K562 (cell line): ENCODE data around the gene ESCO1.

ENCODE experiments used
- HDAC8 ChIP-seq: fragments of 450-650 bp; IDR thresholded peaks from 2 replicates; pipeline ENCODE4 v1.6.1; 2016; ENCODE audit warnings: mild to moderate bottlenecking, missing genetic modification characterization, moderate library complexity, missing compliant biosample characterization
- PCBP1 ChIP-seq: fragments of 200-400 bp; formaldehyde crosslinking; IDR thresholded peaks from 2 replicates; pipeline ENCODE4 v1.6.1; 2018; ENCODE audit warnings: mild to moderate bottlenecking, low read depth, low read length; ENCODE audit not compliant: poor library complexity, severe bottlenecking
- SP2 ChIP-seq: IDR thresholded peaks from 2 replicates; pipeline ENCODE4 v1.6.1; 2011; ENCODE audit warnings: mild to moderate bottlenecking, low read depth, low read length, moderate library complexity; ENCODE audit not compliant: poor library complexity, severe bottlenecking; ENCODE audit errors: extremely low read depth
- TRIM28 ChIP-seq: fragments of 450-650 bp; IDR thresholded peaks from 2 replicates; pipeline ENCODE4 v1.6.1; 2017
- TF ChIP-seq, protein P1 (sequence below), 3 experiments: IDR thresholded peaks in 2 of 3; conservative IDR thresholded peaks in 1 of 3; 2 replicates each; pipeline ENCODE4 v1.5.1; 2011 to 2012; ENCODE audit warnings: low read length in 3 of 3, mild to moderate bottlenecking in 3 of 3, control low read depth in 2 of 3, improper control_type of control experiment in 1 of 3, inconsistent platforms in 1 of 3, low read depth in 1 of 3, mixed read lengths in 1 of 3, moderate library complexity in 1 of 3; ENCODE audit not compliant: insufficient read depth in 2 of 3

DNA sequence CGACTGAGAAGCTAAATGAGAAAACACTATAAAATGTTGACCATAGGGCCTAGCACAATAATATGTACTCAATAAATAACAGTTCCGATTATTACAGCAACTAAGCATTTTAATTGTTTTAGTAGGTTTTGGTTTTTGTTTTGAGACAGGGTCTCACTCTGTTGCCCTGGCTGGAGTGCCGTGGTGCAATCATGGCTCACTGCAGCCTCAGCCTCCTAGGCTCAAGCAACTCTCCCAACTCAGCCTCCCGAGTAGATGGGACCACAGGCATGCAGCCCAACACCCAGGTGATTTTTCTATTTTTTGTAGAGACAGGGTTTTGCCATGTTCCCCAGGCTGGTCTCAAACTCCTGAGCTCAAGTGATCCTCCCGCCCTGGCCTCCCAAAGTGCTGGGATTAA lies 54.1 kb downstream of the ESCO1 start:
- TF ChIP-seq, protein P1, sequence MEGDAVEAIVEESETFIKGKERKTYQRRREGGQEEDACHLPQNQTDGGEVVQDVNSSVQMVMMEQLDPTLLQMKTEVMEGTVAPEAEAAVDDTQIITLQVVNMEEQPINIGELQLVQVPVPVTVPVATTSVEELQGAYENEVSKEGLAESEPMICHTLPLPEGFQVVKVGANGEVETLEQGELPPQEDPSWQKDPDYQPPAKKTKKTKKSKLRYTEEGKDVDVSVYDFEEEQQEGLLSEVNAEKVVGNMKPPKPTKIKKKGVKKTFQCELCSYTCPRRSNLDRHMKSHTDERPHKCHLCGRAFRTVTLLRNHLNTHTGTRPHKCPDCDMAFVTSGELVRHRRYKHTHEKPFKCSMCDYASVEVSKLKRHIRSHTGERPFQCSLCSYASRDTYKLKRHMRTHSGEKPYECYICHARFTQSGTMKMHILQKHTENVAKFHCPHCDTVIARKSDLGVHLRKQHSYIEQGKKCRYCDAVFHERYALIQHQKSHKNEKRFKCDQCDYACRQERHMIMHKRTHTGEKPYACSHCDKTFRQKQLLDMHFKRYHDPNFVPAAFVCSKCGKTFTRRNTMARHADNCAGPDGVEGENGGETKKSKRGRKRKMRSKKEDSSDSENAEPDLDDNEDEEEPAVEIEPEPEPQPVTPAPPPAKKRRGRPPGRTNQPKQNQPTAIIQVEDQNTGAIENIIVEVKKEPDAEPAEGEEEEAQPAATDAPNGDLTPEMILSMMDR (IDR thresholded peaks at IDR 0.05 in 2 of 3, conservative IDR thresholded peaks at IDR 0.05 in 1 of 3; ENCODE audit: insufficient read depth in 2 of 3, low read depth in 1 of 3, low read length in 3 of 3) = no peak
- TF ChIP-seq PCBP1 (no peak), SP2 (no peak), HDAC8 (tag) (no peak), TRIM28 (no peak)
